SIG-M5 treated with dmso at 0.1 percent for 504 hours (cell line): Measurements from ENCODE around the gene MYO18A.
"Not testable (repeated sequence)": the region's sequence is repeated elsewhere in the genome, so short reads cannot be mapped to it uniquely, and the experiment has no call there.

Experiments used
- DNase-seq: peaks from one replicate; lab custom pipeline; 2025; ENCODE audit not compliant: unreplicated experiment; lab: John Stamatoyannopoulos, UW

Gene MYO18A

DNA sequence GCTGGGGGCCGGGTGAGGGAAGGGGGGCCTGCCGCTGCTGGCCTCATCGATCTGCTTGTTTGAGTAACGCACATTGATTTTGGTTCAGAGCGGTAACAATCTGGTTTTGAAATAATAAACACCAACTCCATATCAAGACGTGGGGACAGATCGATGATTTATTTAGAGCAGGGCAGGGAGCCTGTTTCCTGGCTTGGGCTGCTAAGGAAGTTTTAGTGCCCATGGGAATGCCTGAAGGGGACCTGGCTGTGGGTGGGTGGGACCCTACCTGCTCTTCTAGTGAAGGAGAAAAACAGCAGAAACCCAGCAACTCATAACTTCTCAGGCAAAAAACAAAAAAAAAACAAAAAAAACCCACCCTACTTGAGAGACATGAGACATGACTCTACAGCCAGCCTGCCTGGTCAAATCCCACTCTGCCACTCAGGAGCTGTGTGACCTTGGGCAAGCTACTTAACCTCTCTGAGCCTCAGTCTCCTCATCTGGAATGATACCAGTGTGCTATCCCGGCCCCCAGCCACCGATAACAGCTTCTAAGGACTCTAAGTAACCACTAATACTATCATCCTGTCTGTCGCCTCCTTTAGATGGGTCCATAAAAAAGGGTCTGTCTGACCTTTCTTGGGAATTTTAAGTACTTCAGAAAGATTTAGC, 71.2 kb downstream of the MYO18A start:
- no peak for DNase-seq

DNA sequence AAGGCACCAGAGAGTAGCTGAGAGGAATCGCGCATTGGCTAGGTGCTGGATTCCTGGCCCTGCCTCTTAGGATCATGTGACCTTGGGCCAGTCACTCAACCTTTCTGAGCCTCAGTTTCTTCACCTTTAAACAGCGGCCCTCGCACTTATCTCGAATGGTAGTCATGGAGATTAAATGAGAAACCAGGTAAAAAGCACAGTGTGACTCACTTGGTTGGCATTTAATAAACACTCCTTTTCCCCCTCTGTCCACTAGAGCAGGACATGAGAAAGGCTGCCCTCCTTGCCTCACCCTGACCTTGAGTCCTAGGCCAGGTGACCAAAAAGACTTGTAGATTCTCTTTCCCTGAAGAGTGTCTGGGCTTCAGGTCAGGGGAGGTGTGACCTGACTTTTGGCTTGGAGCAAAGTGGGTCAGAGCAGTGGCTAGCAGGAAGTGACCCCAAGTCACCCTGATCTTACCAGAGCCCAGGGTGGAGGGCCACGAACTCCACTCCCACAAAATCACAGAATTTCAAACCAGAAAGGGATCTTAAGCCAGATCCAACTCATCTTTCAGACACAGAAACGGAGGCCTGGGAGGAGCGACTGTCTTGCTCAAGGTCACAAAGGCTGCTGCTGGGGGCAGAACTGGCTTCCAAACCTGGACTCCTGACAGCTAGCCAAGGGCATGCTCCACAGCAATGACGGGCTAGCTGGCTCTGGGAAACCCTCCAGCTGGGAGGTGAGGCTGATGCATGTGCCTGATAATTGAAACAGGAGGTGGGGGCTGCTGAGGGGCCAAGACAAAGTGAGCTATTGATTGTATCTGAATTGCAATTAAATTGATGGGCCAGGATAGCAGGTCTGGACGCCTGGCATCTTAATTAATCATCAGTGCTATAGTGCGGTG, 72.0 kb downstream of the MYO18A start:
- no peak for DNase-seq

DNA sequence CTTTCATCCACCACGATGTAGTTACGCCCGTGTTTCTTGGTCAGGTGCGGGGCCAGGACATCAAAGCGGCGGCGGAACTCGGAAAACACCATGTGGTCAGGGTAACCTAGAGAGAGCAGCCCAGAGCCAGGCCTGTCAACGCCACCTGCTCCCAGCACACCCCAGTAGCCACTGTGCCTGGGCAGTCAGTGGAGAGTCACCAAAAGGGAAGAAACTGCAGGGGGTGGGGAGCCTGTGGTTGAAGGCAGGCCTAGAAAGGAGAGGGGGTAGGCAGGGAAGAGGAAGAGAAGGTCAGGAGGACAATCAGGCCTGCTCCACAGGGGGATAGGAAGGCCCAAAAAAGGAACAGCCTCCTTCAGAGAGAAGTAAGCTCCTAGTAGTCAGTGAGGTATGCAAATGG, 73.1 kb downstream of the MYO18A start:
- DNase-seq = peak; percentile 74

DNA sequence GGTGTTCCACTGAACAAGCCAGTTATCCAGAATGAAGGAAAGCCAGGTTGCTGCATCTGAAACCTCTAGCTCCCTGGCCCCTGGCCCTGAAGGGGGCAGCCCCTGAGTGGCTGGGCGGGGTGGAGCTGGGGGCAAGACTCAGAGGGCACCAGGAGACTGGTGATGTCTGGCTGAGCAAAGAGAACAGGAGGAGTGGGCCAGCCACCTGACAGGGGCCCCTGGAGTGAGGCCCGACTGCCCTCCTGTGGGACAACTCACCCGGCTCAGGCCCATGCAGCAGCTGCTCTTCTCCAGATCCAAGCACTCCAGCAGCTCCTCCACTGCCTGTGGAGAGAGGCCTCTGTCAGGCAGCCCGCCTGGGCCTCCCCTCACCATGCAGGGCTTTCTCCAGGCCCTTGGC, 76.9 kb downstream of the MYO18A start:
- no peak for DNase-seq

DNA sequence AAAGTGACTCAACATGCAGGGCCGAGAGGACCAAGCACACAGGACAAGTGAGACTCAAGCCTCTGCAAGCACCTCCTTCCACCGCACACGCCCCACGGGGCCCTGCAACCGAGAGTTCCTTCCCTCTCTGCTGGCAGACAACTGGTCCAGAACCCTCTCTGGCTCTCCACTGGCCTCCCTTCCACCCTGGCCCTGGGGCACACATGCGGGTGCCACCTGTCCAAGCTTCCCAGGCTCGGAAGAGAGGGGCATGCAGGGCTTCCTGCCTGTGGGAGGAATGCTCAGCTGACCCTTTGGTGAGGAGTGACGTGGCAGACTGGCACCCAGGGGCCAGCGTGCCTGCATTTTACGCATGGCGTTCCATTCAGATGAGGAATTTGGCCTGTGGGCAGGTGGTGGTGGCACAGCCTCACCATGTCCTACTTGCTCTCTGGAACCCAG, 77.4 kb downstream of the MYO18A start:
- no peak for DNase-seq

DNA sequence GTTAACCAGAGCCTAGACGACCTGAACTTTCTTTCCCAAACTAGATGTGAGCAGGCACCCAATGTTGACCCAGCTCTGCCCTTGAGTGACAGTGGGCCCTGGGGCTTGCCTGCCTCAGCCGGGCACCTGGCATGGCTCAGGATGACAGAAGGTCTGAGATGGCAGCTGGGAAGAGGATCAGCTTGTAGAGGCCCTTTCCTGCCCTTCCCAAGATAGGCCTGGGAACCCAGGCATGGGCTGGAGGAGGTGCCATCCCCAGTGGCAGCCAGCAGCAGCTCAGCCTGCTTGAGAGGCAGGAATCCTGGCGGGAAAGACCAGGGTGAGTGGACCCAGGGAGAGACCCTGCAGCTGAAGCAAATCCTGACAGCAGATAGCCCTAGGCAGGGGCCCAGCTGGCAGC, 78.2 kb downstream of the MYO18A start:
- DNase-seq = no peak

DNA sequence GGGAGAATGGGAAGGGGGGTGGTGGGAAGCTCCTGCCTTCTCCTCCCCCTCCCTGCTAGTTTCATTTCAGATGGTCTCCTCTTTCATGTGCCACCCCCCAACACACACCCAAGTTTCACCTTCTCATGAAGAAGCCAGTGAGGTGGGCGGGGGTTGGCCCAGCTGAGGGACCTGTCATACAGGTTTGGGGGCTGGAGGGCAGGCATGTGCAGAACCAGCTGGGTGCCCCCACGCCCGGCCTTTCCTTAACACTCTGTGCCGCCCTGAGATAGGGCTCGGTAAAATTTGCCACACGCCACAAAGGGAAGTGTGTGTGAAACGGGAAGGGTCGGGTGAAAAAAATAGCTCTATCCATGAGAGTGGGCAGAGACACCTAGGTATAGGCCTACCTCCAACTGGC, 79.9 kb downstream of the MYO18A start:
- DNase-seq = no peak

DNA sequence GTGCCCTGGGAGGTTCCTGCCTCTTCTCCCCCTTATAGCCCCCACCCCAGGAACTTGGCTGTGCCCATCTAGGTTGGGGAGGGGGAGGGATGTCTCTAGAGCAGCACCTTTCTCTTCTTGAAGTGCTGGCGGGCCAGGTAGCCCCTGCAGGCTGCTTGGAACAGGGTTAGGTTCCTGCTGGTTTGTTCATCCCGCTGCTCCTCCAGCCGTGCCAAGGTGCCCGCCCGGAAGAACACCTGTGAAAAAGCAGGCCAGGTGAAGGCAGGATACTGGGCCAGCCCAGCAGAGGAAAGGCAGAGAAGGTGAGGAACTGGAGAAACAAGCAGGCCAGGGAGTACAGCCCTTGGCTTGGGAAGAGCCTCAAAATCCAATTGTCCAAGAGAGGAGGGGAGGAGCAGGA, 80.7 kb downstream of the MYO18A start:
- no peak for DNase-seq

DNA sequence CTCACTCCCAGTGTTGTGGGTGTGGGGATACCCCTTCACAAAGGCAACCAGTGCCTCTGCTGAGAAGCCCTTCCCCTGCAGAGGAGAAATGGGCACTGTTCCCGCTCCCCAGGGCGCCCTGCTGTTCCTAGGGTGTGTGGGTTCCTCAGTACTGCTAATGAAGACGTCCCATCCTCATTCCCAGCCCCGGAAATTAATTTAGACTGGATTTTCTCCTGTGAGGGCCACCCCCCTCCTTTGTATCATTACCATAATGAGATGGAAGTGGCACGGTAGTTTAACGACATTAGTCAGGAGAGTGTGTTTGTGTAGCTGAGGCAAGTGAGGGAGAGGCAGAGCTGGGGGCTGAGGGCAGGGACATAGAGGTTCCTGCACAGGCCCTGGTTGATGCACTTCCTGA, 84.1 kb downstream of the MYO18A start:
- no peak for DNase-seq

DNA sequence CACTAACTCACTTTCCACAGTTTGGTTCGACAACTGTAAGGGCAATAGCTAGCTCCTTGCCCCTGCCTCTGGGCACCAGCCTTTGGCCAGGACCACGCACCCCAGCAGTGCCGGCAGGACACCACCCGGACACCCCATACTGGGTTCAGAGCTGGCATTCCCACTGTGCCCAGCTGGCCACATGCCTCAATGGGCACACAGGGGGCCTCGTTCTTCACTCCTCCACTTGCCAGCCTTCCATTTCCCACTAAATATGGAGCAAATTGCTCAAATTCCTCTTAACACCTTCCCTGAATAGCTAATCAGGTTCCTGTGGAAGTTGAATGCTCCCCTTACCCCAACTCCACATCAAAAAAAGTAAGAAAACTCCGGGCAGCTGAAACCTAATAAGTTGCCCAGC, 84.8 kb downstream of the MYO18A start:
- no peak for DNase-seq

DNA sequence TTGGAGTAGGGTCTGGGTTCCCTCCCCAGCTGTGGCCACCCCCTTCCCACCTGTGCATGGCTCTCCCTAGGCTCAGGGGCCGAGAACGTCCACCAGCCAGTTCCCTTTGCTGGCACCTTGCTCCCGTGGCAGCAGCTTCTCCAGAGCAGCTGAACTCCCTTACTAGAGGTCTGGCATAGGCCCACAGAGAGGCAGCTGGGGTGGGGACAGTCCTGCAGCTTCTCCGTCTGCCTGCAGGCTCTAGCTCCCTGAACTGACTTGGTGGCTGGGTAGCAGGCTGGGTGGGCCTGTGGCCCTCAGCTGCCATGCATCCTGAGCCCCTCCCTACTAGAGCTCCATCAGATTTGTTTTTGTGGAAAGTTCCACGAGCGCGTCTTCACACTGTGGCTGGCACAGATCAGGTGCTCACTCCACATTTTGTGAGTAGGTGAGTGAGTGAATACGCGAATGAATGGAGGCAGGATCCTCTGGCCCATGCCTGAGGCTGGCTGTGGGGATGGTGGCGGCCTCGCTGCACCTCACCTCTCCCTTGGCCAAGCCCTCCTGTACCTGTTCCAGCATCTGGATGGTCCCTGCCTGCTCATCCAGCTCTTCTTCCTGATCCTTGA, 86.0 kb downstream of the MYO18A start:
- DNase-seq = no peak

DNA sequence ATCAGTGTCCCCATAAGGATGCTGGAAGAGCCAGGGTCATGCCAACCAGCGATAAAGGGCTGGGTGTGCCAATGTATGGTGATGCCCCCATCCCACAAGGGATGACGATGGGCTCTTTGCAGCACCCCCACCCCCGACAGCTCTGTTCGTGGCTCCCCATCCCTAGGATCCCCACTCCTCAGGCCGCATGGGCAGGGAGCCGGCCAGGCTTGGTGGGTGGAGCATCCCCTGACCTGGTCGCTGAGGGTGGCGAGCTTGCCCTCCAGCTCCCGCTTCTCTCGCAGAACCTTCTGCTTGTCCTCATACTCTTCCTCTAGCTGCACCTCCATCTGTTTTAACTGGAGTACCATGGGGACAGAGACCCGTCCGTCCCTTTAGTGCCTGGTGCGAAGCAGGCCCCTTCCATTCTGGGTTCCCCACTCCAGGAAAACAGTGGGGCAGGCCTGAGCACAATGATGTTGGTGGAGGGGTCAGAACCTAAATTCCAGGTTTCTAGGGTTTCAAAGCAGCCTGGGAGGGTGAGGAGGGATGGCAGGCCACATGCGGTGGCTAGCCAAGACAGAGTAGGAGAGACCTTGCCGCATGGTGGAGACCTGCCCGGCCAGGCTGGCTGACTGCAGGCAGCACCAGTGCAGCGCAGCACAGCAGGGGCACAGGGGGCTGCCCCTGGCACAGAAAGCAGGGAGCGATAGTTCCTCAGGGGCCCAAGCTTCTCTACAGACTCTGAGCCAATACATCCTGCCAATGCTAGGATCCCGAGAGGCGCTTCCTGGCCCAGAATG, 86.9 kb downstream of the MYO18A start:
- no peak for DNase-seq

DNA sequence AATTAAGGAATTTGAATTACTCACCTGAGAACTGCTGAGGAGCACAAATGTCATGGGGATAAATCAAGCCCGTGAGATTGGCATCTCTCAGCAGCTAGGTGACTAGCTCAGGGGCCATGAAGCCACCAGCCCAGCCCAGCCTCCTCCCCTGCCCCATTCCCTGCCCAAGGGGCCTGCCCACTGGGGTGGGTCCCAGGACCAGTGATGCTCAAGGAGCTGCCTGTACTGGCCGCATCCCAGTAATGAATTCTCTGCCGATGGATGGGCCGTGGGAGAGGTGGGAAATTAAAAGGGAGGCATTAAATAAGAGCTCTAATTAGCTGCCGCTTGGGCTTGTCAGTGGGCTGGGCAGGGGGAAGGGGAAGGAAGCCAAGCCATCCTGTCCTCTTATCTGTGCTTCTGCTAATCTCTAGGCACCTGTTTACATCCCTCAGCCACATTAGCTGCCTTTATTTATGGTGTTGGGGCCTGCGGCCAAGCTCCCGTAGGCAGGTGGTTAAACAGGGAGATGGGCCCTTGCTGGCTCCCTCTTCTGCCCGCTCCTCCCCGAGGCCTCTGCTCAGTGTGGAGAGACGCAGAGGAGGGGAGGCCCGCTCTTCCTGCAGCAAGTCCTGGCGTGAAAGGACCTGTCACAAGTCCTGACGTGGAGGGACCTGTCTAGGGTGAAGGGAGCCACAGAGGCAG, 88.5 kb downstream of the MYO18A start:
- DNase-seq = no peak

DNA sequence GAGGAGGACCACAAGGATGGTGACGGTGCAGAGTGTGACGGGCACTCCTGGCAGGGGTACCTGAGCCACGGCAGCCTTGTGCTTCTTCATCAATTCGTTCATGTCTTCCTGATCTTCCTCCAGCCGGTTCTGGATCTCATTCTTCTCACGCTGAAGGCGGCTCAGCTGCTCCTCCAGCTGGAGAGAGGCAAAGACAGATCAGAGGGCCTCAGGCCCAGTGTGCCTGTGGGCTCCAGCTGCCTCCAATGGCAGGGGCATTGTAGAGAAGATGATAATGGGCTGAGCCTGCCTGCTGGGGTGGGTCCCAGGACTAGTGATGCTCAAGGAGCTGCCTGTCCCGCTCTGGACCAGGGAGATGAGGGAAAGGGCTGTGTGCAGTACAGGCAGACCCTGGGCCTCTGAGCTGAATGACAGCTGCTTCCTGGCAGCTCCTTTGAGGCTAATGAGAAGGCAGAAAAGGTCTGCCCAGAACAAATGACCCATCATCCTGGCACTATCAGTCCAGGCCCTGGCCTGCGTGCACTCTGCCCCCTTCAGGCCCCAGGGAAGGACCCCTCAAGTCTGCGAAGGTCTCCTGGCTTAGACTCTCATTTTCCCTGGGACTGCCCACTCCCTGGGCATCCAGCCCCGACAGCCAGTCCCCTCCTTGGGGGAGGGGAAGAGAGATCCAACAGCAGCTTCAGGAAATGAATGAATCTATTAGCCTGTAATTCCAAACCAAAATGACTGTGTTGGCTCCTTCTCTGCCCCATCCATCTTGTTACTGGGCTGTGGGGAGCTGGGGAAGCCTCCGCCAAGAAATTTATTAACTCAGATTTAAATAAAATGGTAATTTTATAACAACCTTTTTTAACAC, 89.2 kb downstream of the MYO18A start:
- no peak for DNase-seq

DNA sequence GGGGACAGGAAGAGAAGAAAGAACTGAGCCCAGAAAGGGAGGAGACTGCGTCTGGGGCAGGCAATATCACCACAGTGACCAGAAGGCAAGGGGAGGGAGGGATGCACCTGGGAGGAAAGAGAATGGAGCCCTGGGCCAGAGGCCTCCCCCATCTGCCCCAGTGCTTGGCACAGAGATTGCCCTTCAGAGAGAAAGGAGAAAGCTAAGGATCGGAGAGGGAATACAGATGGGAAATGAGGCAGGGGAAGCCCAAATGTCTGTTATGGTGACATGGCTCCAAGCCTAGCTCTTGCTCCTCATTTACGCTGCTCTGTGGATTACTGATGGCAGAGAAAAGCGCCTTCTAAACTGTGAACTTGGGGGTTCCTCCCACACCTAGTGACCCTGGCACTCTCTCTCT, 90.1 kb downstream of the MYO18A start:
- no peak for DNase-seq

DNA sequence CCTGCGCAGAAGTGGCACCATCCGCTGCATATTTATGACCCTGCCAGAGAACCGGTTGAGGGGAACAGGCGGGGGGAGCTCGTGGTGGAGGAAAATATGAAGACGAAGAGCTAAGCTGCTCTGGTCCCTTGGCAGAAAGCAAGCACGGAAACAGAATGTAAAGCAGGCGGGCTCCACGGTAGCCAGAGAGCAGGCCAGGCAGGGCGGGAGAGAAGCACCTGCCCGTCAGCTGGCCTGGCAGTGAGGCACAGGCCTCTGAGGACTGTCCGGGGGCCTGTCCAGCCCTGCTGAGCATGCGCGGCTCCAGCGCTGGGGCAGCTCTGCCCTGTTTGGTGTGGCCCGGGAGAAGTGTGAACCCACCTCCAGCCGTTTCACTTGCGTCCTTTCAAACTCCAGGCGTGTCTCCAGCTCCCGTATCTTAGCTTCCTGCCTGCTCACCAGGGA, 90.6 kb downstream of the MYO18A start:
- DNase-seq = no peak

DNA sequence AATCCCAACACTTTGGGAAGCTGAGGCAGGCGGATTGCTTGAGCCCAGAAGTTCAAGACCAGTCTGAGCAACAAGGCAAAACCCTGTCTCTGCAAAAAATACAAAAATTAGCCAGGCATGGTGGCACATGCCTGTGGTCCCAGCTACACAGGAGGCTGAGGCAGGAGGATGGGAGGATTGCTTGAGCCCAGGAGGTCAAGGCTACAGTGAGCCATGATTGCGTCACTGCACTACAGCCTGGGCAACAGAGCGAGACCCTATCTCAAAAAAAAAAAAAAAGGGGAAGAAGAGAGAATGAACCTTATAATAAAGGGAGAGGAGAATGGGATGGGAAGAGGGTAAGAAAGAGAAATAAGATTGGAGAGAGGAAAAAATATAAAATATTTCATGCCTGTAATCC, 91.4 kb downstream of the MYO18A start:
- not testable (repeated sequence) for DNase-seq

DNA sequence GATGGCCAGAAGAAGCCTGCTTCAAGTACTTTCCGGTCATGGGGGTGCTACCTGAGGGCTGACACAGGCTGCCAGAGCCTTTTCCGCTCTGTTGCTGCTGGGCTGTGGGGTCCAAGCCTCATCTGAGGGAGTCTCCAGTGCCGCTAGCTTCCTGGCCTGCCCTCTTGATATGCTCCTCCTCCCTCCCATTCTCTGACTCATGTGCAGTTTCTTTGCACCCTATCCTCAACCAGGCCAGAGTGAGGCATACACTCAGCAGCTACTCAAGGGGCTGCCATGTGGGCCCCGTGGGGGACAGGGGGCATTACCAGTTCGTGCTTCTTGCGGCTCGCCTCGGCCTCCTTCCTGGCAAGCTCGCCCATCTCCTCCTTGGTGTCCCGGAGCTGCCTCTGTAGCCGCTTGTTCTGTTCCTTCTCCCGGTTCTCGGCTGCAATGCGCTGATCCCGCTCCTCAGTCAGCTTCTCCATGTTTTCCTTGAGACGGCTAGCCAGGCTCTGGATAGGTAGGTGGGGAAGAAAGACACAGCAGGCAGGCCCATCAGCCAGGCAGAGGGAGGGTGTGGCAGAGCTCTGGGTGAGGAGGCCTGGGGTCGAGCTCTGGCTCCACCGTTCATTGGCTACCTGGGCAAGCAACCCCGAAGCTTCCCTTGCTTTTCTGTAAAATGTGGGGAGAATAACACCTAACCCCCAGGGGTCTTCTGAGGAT, 93.4 kb downstream of the MYO18A start:
- no peak for DNase-seq

DNA sequence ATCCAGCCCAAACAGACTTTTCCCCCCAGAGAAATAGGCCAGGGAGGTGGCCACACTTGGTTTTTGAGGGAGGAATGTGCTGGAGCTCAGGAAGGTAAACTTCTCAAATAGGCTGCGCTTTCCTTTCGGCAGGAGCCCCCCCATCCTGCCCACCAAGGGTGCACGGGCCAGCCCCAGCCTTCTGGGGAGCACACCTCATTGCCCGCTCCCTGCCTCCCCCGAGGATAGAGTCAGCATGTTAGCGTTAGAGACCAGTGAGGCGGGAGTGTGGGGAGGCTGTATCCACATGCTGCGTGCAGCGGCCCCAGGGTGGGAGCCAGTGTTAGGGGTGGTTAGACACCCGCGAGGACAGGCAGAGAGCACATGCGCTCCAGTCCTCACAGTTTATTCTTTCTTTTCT, 95.0 kb downstream of the MYO18A start:
- no peak for DNase-seq
